Suprapubic skin (tissue), 4 donors: ENCODE results near the gene LTBP2. TPM values are rescaled to one million over a fixed set of nuclear protein-coding genes. Genes with fewer than 3 reads are reported as not detected.
A peak's percentile ranks its signal among the peaks of the same experiment; 100 is the strongest.

Source experiments
- DNase-seq, 2 donors: peaks; one replicate each; pipeline ENCODE4 v3.0.0-alpha.2; 2019; ENCODE audit warnings: low spot score in 2 of 2
- H3K27ac ChIP-seq: fragments of 200-600 bp; sonication (generic); one replicate; pipeline ENCODE4 v1.5.1; 2019
- H3K27me3 ChIP-seq: fragments of 200-600 bp; sonication (generic); one replicate; pipeline ENCODE4 v1.5.1; 2019
- H3K36me3 ChIP-seq: fragments of 200-600 bp; sonication (generic); one replicate; pipeline ENCODE4 v1.5.1; 2019
- H3K4me1 ChIP-seq: fragments of 200-600 bp; sonication (generic); one replicate; pipeline ENCODE4 v1.5.1; 2019
- H3K4me3 ChIP-seq: fragments of 200-600 bp; sonication (generic); one replicate; pipeline ENCODE4 v1.5.1; 2019; ENCODE audit warnings: mild to moderate bottlenecking
- H3K9me3 ChIP-seq: fragments of 200-600 bp; sonication (generic); one replicate; pipeline ENCODE4 v1.5.1; 2019
- EP300 ChIP-seq: sonication (generic); formaldehyde crosslinking; IDR thresholded peaks from one replicate; pipeline ENCODE4 v1.6.1; 2017; ENCODE audit warnings: antibody characterized with exemption
- POLR2A ChIP-seq, 2 donors: fragments of 450-650 bp; IDR thresholded peaks; one replicate each; pipeline ENCODE4 v1.6.1; 2017; ENCODE audit warnings: antibody characterized with exemption in 2 of 2, mild to moderate bottlenecking in 2 of 2, moderate library complexity in 2 of 2
- POLR2AphosphoS5 ChIP-seq, 3 donors: sonication (generic); formaldehyde crosslinking; IDR thresholded peaks; one replicate each; pipeline ENCODE4 v1.6.1; 2017; ENCODE audit warnings: antibody characterized with exemption in 3 of 3
- whole genome bisulfite sequencing: methylation state at CpG from one replicate; pipeline ENCODE4 v1.1.5; 2018; 5-methylcytosine and 5-hydroxymethylcytosine counted together
- total RNA-seq, 4 donors: library from RNA; depleted of rRNA; stranded (reverse); fragments of >200 nt; gene quantifications; one replicate each; pipeline ENCODE4 v1.1.0, GENCODE V29; 2016
- TF ChIP-seq, protein P1 (sequence below), 2 donors: fragments of 200-600 bp in 1 of 2; fragments of 450-650 bp in 1 of 2; sonication (generic) in 1 of 2; IDR thresholded peaks; one replicate each; pipeline ENCODE4 v1.5.1; 2016 to 2019; ENCODE audit warnings: antibody characterized with exemption in 2 of 2, mild to moderate bottlenecking in 1 of 2, moderate library complexity in 1 of 2

The LTBP2 gene
- total RNA-seq, 4 donors from 2014 or later, result 19.6 to 36.0 (median 26.2) TPM

DNA sequence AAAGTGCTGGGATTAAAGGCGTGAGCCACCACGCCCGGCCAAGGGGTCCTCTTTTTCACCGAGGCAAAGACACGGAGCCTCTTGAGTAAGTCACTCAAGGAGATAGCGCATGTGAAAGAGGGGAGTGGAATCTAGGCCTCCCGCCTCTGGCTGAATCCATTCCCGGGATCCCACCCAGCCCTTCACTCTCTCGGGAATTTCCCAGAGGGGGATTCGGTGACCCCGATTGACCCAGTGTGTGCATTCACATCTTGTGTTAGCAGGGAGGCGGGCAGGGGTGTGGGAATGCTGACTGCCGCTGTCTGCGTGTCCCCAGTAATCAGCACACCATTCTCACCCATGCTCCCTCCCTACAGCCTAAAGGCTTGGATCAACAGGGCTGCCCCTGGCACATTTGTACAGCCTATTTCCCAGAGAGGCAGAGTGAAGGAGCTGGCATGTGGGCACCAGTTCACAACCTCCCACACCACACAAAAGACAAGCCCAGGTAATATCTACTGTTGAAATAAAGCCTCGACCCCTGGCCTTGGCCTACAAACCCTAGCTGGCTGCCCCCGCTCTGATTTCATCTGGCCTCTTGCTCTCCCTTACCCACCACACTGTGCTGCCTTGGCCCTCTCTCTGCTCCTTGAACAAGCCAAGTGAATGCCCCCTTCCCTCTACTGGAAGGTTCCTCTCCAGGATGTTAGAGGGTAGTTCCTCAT lies 1.3 kb upstream of the LTBP2 start:
- Histone ChIP-seq H3K4me1 (peaks cover 84% of the 10 kb centered on the region), H3K4me3 (no peak overlapping the region), H3K27me3 (peaks cover 4% of the 10 kb centered on the region), H3K9me3 (no peaks in the 10 kb centered on the region), H3K27ac (no peak overlapping the region), H3K36me3 (no peaks in the 10 kb centered on the region)
- 77% methylated on average over 16 of the region's 16 CpGs for WGBS
- no peak for TF ChIP-seq POLR2A (IDR thresholded peaks at IDR 0.05)
- no peak for TF ChIP-seq EP300
- TF ChIP-seq, protein P1, sequence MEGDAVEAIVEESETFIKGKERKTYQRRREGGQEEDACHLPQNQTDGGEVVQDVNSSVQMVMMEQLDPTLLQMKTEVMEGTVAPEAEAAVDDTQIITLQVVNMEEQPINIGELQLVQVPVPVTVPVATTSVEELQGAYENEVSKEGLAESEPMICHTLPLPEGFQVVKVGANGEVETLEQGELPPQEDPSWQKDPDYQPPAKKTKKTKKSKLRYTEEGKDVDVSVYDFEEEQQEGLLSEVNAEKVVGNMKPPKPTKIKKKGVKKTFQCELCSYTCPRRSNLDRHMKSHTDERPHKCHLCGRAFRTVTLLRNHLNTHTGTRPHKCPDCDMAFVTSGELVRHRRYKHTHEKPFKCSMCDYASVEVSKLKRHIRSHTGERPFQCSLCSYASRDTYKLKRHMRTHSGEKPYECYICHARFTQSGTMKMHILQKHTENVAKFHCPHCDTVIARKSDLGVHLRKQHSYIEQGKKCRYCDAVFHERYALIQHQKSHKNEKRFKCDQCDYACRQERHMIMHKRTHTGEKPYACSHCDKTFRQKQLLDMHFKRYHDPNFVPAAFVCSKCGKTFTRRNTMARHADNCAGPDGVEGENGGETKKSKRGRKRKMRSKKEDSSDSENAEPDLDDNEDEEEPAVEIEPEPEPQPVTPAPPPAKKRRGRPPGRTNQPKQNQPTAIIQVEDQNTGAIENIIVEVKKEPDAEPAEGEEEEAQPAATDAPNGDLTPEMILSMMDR (IDR thresholded peaks at IDR 0.05), result no peak
- DNase-seq, result no peak

DNA sequence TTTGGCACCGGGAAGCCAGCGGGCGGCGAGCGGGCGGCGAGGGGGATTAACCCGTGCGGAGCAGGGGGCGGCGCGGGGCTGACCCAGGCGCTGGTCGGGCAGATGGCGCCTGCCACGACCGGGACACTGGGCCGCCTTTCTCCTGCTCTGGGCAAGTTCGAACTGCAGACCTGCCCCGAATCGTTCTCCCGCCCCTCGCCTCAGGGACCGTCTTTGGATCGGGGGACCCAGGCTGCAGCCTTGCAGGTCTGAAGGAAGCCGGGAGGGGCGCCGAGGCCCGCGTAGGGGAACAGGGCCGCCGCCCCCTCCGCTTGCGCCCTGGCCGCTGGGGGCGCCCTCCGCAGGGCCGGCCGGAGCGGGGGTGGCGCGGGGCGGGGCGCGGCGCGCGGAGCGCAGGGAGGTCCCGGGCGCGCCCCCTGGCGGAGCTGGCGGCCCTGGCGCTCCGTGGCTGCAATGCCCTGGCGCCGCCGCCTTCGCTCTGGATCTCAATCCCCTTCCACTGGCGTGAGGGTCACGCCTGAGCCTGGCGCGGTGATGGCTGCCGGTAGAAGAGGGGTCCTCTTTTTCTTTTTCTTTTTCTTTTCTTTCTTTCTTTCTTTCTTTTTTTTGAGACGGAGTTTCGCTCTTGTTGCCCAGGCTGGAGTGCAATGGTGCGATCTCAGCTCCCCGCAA lies 449 bp upstream of the LTBP2 start:
- peaks cover 4% of the 10 kb centered on the region for H3K27me3 ChIP-seq
- WGBS, result 10% methylated on average over 25 of the region's 69 CpGs
- no peaks in the 10 kb centered on the region for H3K36me3 ChIP-seq
- TF ChIP-seq, protein P1 (IDR thresholded peaks at IDR 0.05), result peak; percentile 73 to 84
- TF ChIP-seq POLR2A (IDR thresholded peaks at IDR 0.05), result no peak
- no peaks in the 10 kb centered on the region for H3K9me3 ChIP-seq
- peaks cover 75% of the 10 kb centered on the region for H3K4me1 ChIP-seq
- peak overlapping the region; percentile 57 for H3K4me3 ChIP-seq
- DNase-seq, result peak in 1 of 2 donors; percentile 88
- H3K27ac ChIP-seq, result peak overlapping the region; percentile 30

DNA sequence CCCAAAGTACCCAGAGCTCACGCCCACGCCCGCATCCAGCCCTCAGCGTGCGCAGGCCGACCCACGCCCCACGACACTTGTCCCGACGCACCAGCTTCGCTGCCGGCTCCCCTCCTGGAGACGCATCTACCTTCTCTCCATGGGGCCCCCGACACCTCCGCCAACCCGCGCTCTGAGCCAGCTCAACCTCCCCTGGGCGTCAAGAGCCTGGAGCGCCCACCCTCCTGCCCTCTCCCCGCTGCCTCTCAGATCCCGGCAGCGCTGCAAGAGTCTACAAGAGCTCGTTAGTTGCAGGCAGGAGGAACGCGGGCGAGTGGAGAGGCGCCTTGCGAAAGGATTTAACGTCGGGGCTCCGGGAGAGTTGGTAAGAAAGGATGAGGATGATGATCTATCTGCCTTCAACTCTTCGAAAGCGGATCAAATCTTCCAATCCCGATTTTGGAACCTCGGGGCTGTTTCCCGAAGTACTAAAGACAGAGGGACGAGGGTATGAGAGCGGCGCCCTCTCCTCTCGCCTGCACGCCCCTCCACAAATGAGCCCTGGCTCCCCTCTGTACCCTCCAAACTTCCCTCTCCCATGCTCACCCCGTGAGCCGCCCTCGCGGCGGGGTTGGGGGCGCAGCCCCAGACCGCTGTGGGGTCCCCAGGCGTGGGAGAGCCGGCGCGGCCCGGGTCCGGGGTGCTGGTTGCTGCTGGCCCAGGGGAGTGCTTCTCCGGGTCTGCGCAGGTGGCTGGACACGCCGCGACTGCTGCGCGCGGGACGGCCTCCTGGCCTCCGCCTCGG lies 979 bp downstream of the LTBP2 start:
- DNase-seq, result no peak
- H3K27me3 ChIP-seq, result peaks cover 4% of the 10 kb centered on the region
- H3K27ac ChIP-seq, result peak overlapping the region; percentile 30
- H3K9me3 ChIP-seq, result no peaks in the 10 kb centered on the region
- peak overlapping the region; percentile 57 for H3K4me3 ChIP-seq
- no peaks in the 10 kb centered on the region for H3K36me3 ChIP-seq
- H3K4me1 ChIP-seq, result peaks cover 61% of the 10 kb centered on the region
- TF ChIP-seq POLR2AphosphoS5 (IDR thresholded peaks at IDR 0.05) (no peak), EP300 (no peak), POLR2A (IDR thresholded peaks at IDR 0.05) (no peak)
- TF ChIP-seq, protein P1 (IDR thresholded peaks at IDR 0.05), result no peak
- 36% methylated on average over 48 of the region's 65 CpGs for WGBS

DNA sequence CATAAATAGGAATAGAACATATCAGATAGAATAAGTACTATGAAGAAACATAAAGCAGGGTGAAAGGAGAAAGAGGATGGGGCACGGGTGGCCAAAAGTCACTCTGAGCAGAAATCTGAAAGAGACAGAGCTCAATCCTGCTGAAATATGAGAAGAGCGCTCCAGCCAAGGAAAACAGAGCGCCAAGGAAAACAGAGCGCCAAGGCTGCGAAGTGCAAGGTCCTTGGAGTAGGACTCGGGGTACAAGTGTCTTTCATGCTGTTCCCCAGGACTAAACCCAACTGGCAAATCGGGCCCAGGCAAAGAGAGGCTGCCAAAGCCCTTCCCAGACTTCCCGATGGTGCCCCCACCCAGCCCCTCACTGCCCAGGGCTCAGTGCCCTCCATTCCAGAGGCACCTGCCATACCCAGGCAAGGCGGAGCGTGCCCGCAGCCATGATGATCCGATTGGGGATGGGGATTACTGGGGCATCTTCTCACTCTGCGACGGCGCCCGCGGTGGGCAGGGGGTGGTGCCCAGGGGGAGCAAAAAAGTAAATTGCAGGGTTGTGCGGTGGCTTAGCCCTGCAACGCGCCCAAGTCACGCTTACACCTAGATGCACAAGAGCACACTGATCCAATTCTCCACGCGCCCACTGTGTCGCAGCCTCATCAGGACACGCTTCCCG lies 1.7 kb downstream of the LTBP2 start:
- 78% methylated on average over 25 of the region's 26 CpGs for WGBS
- no peak for DNase-seq
- H3K4me1 ChIP-seq, result peaks cover 60% of the 10 kb centered on the region

More for the DNA sequence above, 1.7 kb downstream of the LTBP2 start:
- H3K27ac ChIP-seq, result no peak overlapping the region
- TF ChIP-seq EP300, result no peak
- TF ChIP-seq POLR2A (IDR thresholded peaks at IDR 0.05), result no peak
- TF ChIP-seq, protein P1 (IDR thresholded peaks at IDR 0.05), result no peak
- TF ChIP-seq POLR2AphosphoS5 (IDR thresholded peaks at IDR 0.05), result no peak
- peaks cover 4% of the 10 kb centered on the region for H3K27me3 ChIP-seq
- no peaks in the 10 kb centered on the region for H3K9me3 ChIP-seq
- peak overlapping the region; percentile 57 for H3K4me3 ChIP-seq
- no peaks in the 10 kb centered on the region for H3K36me3 ChIP-seq
